Hepatic stellate cell (primary cell): ENCODE results near the gene MAMSTR.
A peak's percentile ranks its signal among the peaks of the same experiment; 100 is the strongest.
"Not testable (repeated sequence)": the region's sequence is repeated elsewhere in the genome, so short reads cannot be mapped to it uniquely, and the experiment has no call there.

ENCODE experiments used
- DNase-seq: peaks from one replicate; pipeline ENCODE4 v3.0.0; 2011; ENCODE audit warnings: low spot score

MAMSTR gene

GRCh38 chr19:48718711-48719231, 754 bp downstream of the MAMSTR start:
- no peak for DNase-seq

DNA sequence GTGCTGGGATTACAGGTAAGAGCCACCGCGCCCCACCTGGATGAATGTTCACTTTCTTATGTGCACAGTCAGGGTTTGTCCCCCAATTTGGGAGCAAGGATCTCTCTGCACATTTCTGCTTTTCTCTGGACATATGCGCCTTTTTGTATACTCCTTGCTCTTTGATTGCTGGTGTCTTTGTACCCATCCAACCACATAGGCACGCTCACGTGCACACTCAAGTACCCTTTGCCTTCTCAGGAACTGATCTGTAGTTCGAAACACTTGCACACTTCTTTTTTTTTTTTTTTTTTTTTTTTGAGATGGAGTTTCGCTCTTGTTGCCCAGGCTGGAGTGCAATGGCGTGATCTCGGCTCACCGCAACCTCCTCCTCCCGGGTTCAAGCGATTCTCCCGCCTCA, 1.4 kb downstream of the MAMSTR start:
- not testable (repeated sequence) for DNase-seq

- no peak for DNase-seq
These were observed 2.8 kb downstream of the MAMSTR start for GRCh38 chr19:48716562-48717291.

- no peak for DNase-seq
These were observed 3.8 kb downstream of the MAMSTR start for GRCh38 chr19:48715681-48716171.

DNA sequence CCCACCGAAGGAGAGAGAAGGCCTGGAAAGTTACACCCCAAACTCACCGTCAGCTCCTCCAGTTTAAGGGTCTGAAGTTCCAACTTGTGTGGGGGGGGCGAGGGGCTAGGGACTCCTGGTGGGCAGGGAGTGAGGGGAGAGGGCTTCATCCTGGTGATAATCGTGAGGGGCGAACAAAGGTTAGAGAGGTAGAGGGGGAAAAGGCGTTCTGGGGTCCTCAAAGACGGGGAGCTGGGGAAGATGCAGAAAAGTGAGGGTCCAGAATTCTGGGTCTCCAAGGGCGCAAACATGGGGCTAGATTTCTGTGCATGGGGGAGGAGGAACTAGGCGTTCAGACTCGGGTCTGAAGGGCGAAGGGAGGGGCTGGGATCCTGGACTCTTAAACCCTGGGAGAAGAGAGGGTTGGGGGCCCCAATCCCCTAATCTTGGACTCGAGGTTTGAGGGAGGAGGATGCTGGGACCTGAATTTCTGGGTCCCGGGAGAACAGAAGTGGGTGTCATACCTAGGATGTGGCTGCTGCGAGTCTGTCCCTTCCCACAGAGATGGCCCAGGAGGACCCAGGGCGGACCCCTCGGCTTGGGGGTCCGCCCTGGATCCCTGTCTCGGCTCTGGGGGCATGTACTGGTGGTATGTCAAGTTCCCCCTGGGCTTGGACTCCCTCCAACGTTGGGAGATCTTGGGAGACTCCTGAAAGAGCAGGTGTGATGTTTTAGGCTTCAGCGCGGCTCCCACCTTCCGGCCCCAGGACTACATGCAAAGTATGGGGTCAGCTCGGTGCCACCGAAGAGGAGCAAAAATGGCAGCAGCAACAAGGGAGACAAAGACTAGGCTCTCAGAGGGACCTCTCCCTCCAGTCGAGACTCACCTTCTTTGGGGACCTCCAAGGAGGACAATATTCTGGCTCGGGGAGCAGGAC, 4.5 kb downstream of the MAMSTR start:
- DNase-seq, result no peak

- DNase-seq, result peak; percentile 100
These were observed 5.4 kb downstream of the MAMSTR start for GRCh38 chr19:48713864-48714755.

DNA sequence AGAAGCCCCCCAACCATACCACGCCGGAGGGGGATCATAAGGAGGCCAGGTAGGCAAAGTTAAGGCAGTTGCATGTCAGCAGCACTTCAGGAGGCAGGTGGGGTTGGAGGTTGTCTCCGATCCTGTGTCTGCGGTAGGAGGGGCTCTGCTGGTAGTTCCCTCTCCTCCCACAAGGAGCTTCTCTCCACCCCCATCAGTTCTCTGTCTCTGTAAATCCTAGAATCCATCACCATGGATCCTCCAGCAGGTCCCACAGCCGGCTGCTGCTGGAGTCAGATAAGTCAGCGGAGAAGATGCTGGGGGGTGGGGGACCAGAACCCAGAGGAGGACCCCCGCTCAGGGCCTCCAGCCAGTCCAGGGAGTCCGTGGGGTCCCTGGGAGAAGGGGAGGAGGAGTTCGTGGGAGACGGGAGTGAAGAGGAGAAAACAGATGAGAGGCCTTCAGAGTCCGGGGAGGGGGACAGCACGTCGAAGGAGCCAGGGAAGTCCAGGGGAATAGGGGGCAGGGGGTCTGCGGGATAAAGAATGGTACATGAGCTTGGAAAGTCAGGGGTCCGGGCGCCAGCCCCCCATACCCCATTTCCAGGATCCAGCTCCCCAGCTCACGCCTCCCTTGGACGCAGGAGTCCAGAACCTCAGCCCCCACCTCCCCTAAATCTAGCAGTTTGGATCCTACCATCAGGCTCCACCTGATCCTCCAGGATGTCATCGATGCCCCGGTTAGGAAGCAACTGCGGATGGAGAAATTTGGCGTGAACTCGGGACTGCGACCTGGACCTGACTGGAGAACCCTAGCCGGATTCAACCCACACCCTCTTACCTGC, 6.3 kb downstream of the MAMSTR start:
- DNase-seq, result peak; percentile 63

DNA sequence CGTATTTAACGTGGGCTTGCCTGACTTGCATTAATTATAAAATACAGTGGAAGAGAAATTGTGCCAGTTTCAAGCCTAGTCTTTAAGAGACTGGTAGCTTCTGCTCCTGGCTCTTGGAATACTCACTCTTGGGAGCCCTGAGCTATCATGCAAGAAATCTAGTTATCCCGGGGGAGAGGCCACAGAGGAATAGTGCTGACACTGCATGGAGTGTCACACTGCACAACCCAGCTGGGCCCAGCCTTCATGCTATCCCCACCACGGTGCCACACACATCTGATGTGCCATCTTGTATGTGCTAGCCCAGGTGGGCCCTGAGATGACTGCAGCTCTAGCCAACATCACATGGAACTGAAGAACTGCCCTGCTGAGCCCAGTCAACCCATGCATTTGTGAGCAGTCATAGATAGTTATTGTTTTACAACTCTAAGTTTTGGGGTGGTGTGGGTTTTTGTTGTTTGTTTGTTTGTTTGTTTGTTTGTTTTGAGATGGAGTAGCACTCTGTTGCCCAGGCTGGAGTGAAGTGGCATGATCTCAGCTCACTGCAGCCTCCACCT, 8.3 kb downstream of the MAMSTR start:
- DNase-seq, result no peak

GRCh38 chr19:48708471-48708870, 11.1 kb downstream of the MAMSTR start:
- DNase-seq, result no peak

DNA sequence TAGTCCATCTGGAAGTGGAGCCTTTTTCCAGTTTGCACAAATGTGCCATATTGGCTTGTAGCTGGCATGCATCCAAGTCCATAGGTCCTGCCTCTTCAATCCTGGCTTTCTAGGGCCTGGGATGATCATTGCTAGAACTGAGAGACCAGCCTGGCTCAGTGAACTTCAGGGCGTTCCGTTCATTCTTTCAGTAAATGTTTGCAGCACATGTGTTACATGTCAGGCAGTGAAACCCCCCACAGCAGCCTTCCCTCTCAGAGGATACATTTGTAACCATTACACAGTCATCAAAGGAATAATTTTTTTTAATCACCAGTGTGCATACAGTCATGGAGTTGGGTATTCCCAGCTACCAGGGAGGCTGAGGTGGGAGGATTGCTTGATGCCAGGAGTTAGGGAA, 14.1 kb downstream of the MAMSTR start:
- no peak for DNase-seq

DNA sequence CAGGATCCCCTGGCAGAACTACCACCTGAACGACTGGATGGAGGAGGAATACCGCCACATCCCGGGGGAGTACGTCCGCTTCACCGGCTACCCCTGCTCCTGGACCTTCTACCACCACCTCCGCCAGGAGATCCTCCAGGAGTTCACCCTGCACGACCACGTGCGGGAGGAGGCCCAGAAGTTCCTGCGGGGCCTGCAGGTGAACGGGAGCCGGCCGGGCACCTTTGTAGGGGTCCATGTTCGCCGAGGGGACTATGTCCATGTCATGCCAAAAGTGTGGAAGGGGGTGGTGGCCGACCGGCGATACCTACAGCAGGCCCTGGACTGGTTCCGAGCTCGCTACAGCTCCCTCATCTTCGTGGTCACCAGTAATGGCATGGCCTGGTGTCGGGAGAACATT, 16.2 kb downstream of the MAMSTR start:
- no peak for DNase-seq

- no peak for DNase-seq
These were observed 16.8 kb downstream of the MAMSTR start for GRCh38 chr19:48702701-48703100.

DNA sequence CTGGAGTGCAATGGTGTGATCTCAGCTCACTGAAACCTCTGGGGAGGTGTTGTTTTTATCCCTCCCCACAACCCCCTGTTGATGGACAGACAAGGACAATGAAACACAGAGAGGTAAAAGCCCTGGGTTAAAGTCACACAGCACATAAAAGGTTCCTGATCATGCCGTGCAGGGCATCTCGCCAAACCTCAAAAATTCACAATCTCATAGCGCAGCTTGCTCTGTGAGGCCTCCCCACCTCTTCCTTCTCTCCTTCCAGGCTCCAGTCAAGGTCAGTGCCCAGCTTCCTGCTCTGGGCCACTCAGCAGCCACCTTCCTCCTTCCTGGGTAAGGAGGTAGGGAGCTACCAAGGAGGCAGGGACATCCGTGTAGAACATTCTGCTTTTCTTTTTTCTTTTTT, 21.5 kb downstream of the MAMSTR start:
- DNase-seq, result peak; percentile 54

DNA sequence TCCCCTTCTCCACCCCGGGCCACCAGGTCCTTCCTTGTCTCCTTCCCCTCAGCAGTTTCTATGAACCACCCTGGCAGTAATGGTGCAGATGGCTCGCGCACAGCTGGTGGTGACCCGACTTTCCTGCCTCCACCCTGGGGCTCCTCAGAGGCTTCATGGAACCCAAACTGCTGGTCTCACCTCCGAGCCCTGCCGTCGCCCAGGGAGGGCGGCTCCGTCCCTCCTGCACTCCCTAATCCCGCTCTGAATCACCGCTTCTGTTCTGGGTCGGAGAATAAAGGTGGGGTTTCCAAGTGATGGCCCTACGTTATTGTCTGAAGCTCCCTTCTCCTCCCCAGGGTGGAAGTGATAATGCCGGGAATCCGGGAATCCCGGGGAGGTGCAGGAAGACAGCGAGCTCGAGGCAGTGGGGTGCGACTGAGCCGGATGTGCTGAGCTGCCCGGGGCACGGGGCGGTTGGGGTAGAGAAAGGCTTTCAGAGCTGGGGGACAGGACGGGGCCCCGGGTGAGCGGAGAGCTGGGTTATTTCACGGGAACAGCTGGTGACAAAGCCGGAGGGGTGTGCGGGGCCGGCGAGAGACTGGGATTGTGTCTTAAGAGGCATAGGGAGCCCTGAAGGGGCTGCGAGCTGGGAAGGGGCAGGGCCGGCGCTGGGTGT, 23.0 kb downstream of the MAMSTR start:
- DNase-seq, result no peak

GRCh38 chr19:48695743-48696352, 23.7 kb downstream of the MAMSTR start, which contains the start of gene FUT2:
TSS of gene FUT2 (plus strand) at chr19:48695971. CDS start at chr19:48702957, 6,986 bp downstream.
- DNase-seq, result no peak

DNA sequence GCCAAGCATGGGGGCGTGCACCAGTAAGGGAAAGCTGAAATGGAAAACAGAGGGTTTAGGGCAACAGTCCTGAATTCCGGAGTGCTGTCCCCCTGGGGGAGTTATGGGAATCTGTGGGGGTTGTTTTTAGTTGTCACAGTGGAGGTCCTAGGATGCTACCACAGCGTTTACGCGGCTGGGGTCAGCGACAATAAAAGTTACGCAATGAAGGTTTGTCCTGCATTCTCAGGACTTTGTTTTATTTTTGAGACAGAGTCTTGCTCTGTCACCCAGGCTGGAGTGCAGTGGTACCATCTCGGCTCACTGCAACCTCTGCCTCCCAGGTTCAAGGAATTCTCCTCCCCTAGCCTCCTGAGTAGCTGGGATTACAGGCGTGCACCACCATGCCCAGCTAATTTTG, 25.9 kb downstream of the MAMSTR start:
- DNase-seq, result not testable (repeated sequence)

DNA sequence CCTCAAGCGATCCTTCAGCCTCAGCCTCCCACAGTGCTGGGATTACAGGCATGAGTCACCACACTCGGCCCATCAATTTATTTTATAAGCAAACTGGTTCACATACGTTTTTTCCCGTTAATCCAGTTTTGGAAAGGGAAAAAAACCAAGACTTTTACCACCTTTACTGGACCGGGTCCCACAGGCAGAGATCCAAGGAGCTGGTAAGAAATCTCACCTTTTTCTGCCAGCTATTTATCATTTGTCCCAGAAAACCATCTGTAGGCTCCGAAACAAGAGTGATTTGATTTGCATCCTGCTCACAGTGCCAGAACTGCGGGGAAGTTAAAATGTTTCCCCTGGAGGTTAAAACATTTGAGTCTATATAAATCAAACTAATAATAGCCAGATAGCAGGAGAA, 30.1 kb downstream of the MAMSTR start:
- no peak for DNase-seq

DNA sequence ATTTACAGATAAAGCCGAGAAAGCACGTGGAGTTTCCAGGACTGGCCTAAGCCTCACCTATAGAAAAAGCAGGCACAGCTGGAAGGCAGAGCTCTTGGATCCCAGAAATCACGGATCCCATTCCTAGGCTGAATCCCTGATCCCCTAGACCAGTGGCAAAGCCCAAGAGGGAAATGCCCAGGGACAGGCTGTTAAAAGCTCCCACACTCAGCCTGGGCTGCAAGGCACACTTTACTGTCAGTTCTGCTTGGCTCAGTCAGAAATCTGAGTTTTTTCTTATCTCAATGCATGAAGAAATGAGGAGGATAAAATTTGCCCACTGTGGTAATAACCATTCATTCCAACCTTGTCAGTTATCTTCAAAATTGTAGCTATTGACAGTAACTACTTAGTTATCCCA, 31.7 kb downstream of the MAMSTR start:
- no peak for DNase-seq

GRCh38 chr19:48686637-48687036, 32.9 kb downstream of the MAMSTR start:
- not testable (repeated sequence) for DNase-seq
